Vein endothelial cell (primary cell): ENCODE measurements around the gene APOBEC3G. TPM values are rescaled to one million over a fixed set of nuclear protein-coding genes. Genes with fewer than 3 reads are reported as not detected.

Experiments used
- small RNA-seq: library from RNA; depleted of rRNA; stranded (forward); fragments of <200 nt; gene quantifications from one replicate; pipeline ENCODE3, GENCODE V24; 2012
- total RNA-seq: library from RNA; depleted of rRNA; stranded (reverse); fragments of >200 nt; gene quantifications from 2 replicates; pipeline ENCODE4 v1.2.3, GENCODE V29; 2012

Gene APOBEC3G
- total RNA-seq = 4.1 and 4.6 TPM in 2 replicates

DNA sequence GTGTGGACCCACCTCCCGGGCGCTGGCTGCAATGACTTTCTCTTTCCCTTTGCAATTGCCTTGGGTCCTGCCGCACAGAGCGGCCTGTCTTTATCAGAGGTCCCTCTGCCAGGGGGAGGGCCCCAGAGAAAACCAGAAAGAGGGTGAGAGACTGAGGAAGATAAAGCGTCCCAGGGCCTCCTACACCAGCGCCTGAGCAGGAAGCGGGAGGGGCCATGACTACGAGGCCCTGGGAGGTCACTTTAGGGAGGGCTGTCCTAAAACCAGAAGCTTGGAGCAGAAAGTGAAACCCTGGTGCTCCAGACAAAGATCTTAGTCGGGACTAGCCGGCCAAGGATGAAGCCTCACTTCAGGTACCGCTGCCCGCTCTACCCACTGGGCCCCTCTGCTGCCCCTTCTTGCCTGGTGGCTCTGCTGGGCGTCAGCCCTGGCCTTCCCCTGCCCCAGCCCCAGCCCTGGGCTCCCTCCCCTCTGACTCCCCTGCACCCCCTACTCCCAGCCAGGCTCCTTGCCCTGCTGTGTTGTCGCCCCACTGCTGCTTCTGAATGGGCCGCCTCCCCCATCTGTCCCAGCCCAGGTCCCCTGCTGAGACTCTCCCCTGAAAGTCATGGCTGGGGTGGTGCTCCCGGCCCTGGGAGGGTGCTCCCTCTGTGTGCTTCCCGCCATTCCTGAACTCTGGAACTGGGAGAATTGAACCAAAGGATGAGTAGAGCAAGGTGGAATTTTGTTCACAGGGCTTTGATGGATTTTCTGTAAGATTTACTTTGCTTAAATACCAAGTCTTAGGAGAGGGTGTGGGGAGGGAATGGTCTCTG lies at the start of gene APOBEC3G:
Gene APOBEC3G (plus strand): TSS at position 250 of the 815 bp plus-strand sequence. CDS start 87 bp downstream, at position 337.

DNA sequence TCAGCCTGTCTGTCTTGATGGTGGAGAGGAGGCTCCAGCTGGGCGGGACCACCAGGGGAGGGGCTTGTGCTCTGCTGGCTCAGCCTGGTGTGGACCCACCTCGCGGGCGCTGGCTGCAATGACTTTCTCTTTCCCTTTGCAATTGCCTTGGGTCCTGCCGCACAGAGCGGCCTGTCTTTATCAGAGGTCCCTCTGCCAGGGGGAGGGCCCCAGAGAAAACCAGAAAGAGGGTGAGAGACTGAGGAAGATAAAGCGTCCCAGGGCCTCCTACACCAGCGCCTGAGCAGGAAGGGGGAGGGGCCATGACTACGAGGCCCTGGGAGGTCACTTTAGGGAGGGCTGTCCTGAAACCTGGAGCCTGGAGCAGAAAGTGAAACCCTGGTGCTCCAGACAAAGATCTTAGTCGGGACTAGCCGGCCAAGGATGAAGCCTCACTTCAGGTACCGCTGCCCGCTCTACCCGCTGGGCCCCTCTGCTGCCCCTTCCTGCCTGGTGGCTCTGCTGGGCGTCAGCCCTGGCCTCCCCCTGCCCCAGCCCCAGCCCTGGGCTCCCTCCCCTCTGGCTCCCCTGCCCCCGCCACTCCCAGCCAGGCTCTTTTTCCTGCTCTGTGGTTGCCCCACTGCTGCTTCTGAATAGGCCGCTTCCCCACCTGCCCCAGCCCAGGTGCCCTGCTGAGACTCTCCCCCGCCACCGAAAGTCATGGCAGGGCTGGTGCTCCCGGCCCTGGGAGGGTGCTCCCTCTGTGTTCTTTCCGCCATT lies 36.4 kb upstream of the APOBEC3G start, which contains the start of gene APOBEC3F:
Gene APOBEC3F (plus strand): TSS at position 327 of the 759 bp plus-strand sequence. CDS start 97 bp downstream, at position 424.

DNA sequence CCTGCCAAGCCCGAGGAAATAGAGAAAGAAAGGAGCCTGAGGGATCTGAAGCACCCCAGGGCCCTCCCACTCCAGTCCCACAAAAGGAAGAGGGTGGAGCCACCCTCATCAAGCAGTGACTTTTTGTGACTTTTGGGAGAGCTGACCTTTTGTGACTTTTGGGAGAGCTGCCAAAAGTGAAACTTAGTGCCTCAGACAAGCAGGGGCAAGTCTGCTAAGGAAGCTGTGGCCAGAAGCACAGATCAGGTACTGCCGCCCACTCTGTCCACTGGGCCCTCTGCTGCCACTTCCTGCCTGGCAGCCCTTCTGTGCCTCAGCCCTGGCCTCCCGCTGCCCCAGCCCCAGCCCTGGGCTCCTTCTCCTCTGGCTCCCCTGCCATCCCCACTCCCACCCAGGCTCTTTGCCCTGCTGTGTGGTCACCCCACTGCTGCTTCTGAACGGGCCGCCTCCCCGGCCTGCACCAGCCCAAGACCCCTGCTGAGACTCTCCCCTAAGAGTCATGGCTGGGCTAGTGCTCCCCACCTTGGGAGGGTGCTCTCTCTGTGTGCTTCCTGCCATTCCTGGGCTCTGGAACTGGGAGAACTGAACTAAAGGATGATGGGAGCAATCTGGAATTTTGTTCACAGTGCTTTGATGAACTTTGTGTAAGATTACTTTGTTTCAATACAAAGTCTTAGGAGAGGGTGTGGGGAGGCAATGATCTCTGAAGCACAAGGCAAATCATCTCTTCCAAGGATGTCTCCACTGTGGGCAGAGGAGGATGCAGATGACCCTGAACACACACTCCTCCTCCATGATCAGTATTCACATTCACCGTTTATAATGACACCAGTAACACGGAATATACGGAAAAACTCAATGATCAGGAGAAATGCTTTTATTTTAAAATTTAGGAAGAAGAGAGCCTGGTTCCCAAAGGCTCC lies 20.3 kb downstream of the APOBEC3G start, which contains the start of gene APOBEC3H:
Gene APOBEC3H (plus strand): TSS at position 147 of the 923 bp plus-strand sequence. CDS start 3,035 bp downstream, outside the sequence.

Small RNAs within 50 kb of the gene (small RNA-seq; reads per million reads assigned to genes)
- gene AL022318.2 = not detected
- gene COX5BP7 = not detected

Other genes with a start within 250 kb of the APOBEC3G start
- 0.33 and 0.38 TPM in 2 replicates for gene NPTXR, start 233.2 kb upstream of the APOBEC3G start, total RNA-seq
- 49.2 and 59.8 TPM in 2 replicates for gene CBX6, start 205.1 kb upstream of the APOBEC3G start, total RNA-seq
- not detected in 2 replicates for gene APOBEC3A, start 119.7 kb upstream of the APOBEC3G start, total RNA-seq
- gene APOBEC3B, start 94.9 kb upstream of the APOBEC3G start, total RNA-seq = 0.98 and 2.9 TPM in 2 replicates
- gene APOBEC3C, start 63.0 kb upstream of the APOBEC3G start, total RNA-seq = 7.8 and 10.0 TPM in 2 replicates
- gene APOBEC3D, start 56.1 kb upstream of the APOBEC3G start, total RNA-seq = 1.4 and 1.6 TPM in 2 replicates
- gene APOBEC3F, start 36.4 kb upstream of the APOBEC3G start, total RNA-seq = 2.1 and 5.9 TPM in 2 replicates
- 0.29 and 0.33 TPM in 2 replicates for gene APOBEC3H, start 20.0 kb downstream of the APOBEC3G start, total RNA-seq
- gene CBX7, start 75.4 kb downstream of the APOBEC3G start, total RNA-seq = 3.4 and 4.2 TPM in 2 replicates
- gene PDGFB, start 167.7 kb downstream of the APOBEC3G start, total RNA-seq = 121 and 148 TPM in 2 replicates
- gene RPL3, start 242.3 kb downstream of the APOBEC3G start, total RNA-seq = 2,343 and 3,208 TPM in 2 replicates